WERI-Rb-1 (cell line): ENCODE results near the gene FER1L5.

ENCODE experiments used
- DNase-seq: peaks from one replicate; pipeline ENCODE4 v3.0.0-alpha.2; 2020
- H3K27ac ChIP-seq: fragments of 250-450 bp; sonication (Bioruptor Pico); 2 replicates; pipeline ENCODE4 v1.5.1; 2020; ENCODE audit warnings: mild to moderate bottlenecking, moderate library complexity
- H3K27me3 ChIP-seq: fragments of 250-450 bp; sonication (Bioruptor Pico); 2 replicates; pipeline ENCODE4 v1.5.1; 2021; ENCODE audit warnings: mild to moderate bottlenecking, low read depth, moderate library complexity; ENCODE audit not compliant: insufficient read depth, severe bottlenecking
- H3K36me3 ChIP-seq: fragments of 250-450 bp; sonication (Bioruptor Pico); 2 replicates; pipeline ENCODE4 v1.5.1; 2020; ENCODE audit warnings: mild to moderate bottlenecking, moderate library complexity
- H3K4me3 ChIP-seq: 2 replicates; pipeline ENCODE4 v1.5.1; 2011; ENCODE audit warnings: low read depth, mild to moderate bottlenecking, control low read depth, low read length
- H3K9me3 ChIP-seq: fragments of 250-450 bp; sonication (Bioruptor Pico); 2 replicates; pipeline ENCODE4 v1.5.1; 2021; ENCODE audit warnings: mild to moderate bottlenecking, moderate library complexity; ENCODE audit not compliant: severe bottlenecking
- CTCF ChIP-seq: IDR thresholded peaks from 2 replicates; pipeline ENCODE4 v1.5.1; 2011; ENCODE audit warnings: low read depth, mild to moderate bottlenecking, control low read depth, inconsistent platforms, low read length

FER1L5 gene

DNA sequence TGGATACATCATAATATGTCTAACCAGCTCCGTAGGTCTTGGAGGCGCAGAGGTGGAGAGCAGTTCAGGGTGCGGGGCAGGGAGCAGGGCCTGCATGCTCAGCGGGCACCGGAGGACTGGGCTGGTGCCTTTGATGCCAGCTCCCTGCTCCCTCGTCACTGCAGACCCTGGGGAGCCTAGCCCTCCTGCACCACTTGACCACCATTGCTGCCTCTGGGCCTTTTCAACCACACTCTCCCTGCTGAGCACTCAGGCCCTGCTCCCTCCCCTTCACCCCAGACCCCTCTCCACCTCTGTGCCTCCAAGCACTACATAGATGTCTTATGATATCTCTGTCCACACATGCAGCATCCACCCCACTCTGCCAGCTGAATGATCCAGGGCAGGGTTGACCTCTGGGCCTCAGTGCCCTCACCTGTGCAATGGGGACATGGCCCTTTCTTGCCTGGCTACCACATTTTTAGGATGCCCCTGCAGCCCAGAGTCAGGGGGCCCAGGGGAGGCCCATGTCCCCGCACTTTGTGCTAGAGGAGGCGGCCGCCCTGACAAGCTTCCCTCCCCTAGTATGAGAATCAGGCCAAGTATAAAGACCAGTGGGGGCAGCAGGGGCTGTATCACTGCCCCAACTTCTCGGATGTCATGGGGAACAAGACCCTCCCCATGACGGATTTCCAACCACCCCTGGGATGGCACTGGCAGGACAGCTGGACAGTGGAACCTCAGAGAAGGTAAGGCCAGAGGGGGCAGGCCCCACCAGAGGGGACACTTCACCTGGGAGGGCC lies 46.3 kb downstream of the FER1L5 start:
- no peaks in the 10 kb centered on the region for H3K9me3 ChIP-seq
- H3K27ac ChIP-seq, result no peak overlapping the region
- no peaks in the 10 kb centered on the region for H3K36me3 ChIP-seq
- no peaks in the 10 kb centered on the region for H3K27me3 ChIP-seq
- H3K4me3 ChIP-seq, result no peak overlapping the region
- no peak for DNase-seq
- no peak for TF ChIP-seq CTCF

DNA sequence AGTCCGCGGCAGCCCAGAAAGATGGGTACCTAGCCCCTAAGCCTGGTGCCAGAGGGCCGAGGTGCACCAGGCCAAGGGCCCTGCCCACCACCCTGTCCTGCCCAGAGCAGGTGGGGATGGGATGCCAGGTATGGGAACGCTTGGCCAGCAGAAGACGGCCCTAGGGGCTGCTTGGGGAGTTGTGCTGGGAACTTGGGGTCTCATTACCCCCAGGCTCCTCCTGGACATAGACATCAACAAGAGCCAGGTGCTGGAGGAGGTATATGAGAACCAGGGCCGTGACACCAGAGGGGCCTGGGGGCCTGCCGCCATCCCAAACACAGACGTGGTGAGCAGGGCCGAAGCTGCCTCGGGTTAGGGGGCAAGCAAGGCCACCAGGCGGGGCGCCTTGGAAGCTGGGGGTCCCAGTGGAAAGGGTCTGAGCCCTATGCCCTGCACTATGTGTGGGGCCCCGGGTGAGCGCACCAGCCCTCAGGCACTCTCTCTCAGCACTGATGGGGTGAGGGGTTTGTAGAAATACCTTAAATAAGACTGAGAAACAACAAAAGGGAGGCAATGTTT lies 46.9 kb downstream of the FER1L5 start:
- no peak for DNase-seq
- no peaks in the 10 kb centered on the region for H3K9me3 ChIP-seq
- H3K36me3 ChIP-seq, result no peaks in the 10 kb centered on the region
- H3K4me3 ChIP-seq, result no peak overlapping the region
- TF ChIP-seq CTCF, result no peak
- no peaks in the 10 kb centered on the region for H3K27me3 ChIP-seq
- H3K27ac ChIP-seq, result no peak overlapping the region

DNA sequence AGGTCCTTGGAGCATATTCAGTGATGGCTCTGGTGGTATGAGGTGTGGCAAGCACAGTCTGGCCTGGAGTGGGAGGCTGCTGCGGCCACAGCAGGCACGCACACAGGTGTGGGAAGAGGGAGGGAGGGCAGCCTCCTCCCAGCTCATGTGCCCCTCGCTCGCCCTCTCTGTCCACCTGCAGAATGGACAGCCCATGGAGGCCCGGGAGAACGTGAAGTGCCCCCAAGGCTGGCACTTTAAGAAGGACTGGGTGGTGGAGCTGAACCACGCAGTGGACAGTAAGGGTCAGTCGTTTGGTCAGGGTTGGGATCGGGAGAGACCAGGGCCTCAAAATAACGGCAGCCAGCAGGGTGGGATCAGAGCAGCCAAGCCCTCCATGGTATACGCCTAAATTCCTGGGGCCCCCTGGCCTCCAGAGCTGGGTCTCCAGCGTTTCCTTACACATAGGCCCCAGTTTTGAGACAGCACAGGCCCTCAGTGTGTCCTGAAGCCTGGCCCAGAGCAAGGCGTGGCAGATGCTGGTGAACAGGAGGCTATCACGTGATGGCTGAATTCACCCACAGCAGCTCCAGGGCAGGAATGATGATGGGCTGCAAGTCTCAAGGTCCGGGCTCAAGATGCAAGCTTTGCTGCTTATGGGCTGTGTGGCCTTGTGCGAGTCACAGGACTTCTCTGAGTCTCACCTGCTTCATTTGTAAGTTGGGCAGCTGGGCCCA lies 47.9 kb downstream of the FER1L5 start:
- H3K27me3 ChIP-seq, result no peaks in the 10 kb centered on the region
- H3K27ac ChIP-seq, result no peak overlapping the region
- no peak for DNase-seq
- H3K4me3 ChIP-seq, result no peak overlapping the region
- no peaks in the 10 kb centered on the region for H3K9me3 ChIP-seq
- TF ChIP-seq CTCF, result no peak
- no peaks in the 10 kb centered on the region for H3K36me3 ChIP-seq

DNA sequence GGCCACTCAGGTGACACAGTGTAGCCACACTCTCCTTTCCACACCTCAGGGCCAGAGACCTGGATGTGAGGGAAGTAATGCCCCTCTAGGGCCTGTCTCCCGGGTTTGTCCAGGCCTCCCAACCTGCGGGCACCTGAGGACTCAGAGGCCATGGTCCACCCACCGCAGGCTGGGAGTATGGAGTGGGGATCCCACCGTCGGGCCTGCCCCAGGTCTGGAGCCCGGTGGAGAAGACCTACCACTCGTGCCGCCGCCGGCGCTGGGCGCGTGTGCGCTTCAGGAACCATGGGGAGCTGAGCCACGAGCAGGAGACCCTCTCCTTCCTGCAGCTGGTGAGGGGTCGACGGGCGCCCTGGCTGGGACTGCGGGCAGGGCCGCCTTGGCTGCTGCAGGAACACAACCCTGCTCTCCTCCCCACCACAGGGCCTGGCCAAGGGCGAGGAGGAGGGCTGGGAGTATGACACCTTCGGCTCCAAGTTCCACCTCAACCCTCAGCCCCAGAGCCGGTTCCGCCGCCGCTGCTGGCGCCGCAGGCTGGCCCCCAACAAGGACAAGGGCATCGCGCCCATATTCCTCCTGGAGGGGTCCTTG lies 48.6 kb downstream of the FER1L5 start:
- no peak overlapping the region for H3K4me3 ChIP-seq
- DNase-seq, result no peak
- no peaks in the 10 kb centered on the region for H3K36me3 ChIP-seq
- no peaks in the 10 kb centered on the region for H3K27me3 ChIP-seq
- no peaks in the 10 kb centered on the region for H3K9me3 ChIP-seq
- TF ChIP-seq CTCF, result no peak
- H3K27ac ChIP-seq, result no peak overlapping the region

DNA sequence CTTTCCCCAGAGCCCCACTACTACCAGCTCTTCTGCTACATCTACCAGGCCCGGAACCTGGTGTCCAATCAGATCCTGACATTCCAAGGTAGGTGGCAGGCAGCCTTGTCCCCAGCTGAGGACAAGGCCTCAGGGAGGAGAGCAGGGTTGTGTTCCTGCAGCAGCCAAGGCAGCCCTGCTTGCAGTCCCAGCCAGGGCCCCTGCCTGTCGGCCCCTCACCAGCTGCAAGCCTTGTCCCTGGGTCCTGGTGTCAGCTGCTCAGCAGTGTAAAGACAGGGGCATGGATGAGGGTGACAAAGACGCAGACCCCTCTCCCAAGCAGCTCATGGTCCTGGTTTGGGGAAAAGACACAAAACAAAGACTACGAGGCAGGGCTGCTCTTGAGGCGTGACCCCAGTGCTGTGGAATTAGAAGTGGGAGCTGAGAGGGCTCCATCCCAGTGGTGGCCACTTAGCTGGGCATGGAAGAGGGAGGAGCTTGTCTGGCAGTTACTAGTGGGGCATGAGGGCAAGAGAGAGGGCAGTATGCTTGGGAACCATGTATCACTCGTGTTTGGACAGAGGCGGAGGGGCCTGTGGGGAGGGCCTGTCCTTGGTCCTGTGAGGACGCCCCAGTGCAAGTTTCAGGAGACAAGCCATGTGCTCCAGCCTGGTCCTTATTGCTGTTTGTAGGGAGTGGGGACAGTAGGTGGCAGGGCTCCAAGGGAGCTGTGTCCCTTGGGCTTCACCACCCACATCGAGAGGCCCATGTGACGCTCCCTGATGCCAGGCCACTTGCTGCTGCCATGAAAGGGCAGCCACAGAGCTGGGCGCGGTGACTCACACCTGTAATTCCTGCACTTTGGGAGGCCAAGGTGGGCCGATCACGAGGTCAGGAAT lies 49.8 kb downstream of the FER1L5 start:
- TF ChIP-seq CTCF, result no peak
- DNase-seq, result no peak
- no peaks in the 10 kb centered on the region for H3K9me3 ChIP-seq
- H3K4me3 ChIP-seq, result no peak overlapping the region
- H3K27ac ChIP-seq, result no peak overlapping the region
- H3K36me3 ChIP-seq, result no peaks in the 10 kb centered on the region
- no peaks in the 10 kb centered on the region for H3K27me3 ChIP-seq
